LNCAP (cell line): ENCODE measurements around the gene SEC31A.

Source experiments
- CTCF ChIP-seq: fragments of 450-650 bp; IDR thresholded peaks from 2 replicates; pipeline ENCODE4 v1.5.1; 2017; ENCODE audit warnings: mild to moderate bottlenecking

SEC31A gene

DNA sequence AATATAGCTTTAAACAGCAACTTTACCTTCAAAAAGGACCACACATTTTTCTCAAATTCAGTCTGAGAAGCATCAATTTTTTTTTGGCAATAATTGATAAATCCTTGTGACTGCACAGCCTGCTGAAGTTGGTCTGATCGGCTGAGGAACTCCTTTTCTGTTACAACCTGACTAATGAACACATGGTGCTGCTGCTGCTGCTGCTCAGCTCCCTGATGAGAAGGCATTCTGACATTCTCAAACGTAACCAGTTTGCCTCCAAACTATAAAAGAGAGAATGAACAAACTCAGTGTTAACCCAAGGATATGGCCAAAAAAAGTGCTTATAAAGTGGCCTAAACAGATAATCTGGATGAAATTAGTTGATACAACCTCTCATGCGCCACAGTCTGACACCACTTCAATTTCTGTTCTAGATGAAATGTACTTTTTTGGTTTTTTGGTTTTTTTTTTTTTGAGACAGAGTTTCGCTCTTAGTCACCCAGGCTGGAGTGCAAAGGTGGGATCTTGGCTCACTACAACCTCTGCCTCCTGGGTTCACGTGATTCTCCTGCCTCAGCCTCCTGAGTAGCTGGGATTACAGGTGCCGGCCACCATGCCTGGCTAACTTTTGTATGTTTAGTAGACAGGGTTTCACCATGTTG is 26.5 kb downstream of the SEC31A start:
- TF ChIP-seq CTCF = no peak

DNA sequence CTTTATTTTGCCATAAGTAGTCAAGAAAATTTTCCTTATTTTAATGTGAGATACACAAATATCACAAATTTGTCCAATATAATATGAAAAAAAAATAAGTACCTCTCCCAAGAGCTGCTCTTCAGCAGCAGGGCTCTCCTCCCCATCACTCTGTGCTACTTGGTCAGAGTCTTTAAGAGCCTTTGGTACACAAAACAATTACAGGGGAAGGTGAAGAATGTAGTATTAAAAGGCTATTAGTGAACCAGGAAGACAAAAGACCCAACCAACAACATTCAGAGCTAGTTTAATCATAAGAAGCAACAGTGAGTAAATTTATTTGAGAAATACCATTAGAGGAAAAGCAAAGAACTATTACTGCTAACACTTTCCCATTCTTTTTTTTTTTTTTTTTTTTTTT is 29.4 kb downstream of the SEC31A start:
- no peak for TF ChIP-seq CTCF

DNA sequence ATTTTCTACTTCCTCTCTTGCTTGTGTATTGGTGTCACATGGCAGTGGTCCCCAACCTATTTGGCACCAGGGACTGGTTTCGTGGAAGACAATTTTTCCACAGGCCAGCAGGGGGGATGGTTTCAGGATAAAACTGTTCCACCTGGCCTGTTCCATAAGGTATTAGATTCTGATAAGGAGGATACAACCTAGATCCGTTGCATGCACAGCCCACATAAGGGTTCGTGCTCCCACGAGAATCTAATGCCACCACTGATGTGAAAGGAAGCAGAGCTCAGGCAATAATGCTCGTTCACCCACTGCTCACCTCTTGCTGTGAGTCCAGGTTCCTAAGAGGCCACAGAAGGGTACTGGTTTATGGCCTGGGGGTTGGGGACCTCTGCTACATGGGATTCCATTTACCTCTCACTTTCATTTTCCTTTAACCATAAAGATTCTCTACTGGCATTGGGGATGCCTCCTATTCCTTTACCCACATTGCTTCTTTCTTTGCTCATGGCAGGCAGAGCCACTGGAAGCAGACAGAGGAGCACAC is 38.1 kb downstream of the SEC31A start:
- no peak for TF ChIP-seq CTCF

DNA sequence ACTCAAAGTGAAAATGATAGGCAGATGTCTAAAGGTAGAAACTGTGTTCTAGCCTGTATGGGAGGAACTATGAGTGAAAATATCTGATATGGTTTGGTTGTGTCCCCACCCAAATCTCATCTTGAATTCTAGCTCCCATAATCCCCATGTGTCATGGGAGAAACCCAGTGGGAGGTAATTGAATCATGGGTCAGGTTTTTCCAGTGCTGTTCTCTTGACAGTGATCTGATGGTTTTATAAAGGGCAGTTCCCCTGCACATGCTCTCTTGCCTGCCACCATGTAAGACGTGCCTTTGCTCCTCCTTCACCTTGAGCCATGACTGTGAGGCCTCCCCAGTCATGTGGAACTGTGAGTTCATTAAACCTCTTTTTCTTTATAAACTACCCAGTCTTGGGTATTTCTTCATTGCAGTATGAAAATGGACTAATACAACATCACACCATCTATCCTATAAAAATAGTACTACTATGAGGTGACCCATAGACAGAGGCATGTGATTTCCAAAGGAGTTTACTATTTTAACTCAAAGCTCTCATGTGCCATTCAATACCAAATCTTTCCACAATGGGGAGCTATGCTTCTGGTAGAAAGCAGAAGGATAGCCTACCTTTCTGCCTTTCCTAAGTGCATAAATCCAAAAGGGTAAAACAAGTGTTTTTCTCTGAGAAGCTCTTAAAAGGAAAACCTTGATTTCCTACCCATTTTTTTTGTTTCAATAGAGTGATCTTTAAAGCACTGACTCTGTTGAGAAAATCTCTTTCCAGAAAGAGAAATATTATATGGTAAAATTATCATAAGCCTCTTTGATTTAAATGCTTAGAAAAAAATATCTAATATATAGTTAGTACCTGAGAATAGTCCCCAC is 38.8 kb downstream of the SEC31A start:
- TF ChIP-seq CTCF = peak; percentile 56

GRCh38 chr4:82851318-82851717 is 39.6 kb downstream of the SEC31A start:
- TF ChIP-seq CTCF = no peak

DNA sequence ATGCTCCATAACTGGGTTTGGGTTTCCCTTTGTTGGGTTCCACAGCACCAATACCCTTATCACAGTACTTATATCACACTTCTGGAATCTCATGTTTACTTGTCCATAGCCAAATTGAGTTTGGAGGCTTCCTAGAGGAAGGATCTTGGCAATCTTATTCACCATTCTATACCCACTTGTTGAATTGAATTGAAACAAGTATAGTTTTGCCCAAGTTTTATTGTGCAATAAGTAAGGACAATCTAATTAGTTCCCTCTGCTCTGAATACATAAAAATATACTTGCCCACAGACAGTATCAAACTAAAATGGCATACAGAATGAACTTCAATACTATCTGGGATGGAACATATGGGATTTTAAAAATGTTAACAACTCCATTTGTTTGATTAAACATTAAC is 40.3 kb downstream of the SEC31A start:
- no peak for TF ChIP-seq CTCF

DNA sequence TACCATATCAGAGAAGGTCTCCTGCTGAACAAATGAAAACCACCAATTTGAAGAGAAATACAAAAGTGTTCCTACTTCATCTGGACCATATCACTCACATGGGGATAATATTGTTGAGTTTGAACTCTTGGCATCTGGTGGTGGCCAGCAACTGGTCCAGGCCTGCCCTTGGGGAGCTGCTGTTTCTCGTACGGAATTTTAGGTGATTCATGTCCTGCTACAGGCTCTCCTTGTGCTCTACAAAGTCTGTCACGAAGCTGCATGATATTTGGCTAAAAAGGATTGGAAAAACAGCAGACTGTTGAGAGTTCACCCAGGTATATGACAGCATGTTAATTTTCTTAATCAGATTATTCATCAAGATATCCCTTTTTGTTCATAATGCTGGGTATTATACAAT is 42.2 kb downstream of the SEC31A start:
- no peak for TF ChIP-seq CTCF
